HEK293T (cell line): ENCODE measurements around the gene SLC2A5.

ENCODE experiments used
- ARNT ChIP-seq: fragments of 450-650 bp; IDR thresholded peaks from 2 replicates; pipeline ENCODE4 v1.6.1; 2017; ENCODE audit warnings: mild to moderate bottlenecking
- FOXA1 ChIP-seq: fragments of 450-650 bp; IDR thresholded peaks from 2 replicates; pipeline ENCODE4 v1.6.1; 2016; ENCODE audit warnings: mild to moderate bottlenecking
- L3MBTL2 ChIP-seq: fragments of 450-650 bp; conservative IDR thresholded peaks from 2 replicates; pipeline ENCODE4 v1.6.1; 2016; ENCODE audit warnings: mild to moderate bottlenecking

DNA sequence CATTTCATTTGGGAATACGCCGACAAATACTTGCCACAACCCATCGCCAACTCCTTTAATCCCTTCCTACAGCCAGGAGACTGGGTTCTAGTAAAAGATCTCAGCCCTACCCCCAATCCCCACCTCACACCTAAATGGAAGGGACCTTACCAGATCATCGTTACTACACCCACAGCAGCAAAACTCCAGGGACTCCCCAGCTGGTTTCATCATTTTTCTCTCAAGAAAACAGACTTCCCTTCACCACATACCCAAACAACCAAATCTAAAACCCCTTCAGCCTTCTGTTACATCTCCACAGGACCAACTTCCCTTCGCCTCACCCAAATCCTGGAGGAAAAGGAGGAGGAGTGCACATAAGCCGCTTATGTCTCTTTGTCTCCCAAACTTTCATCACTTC is 23.7 kb upstream of the SLC2A5 start:
- no peak for TF ChIP-seq L3MBTL2
- no peak for TF ChIP-seq ARNT
- no peak for TF ChIP-seq FOXA1
